Keratinocyte (primary cell): ENCODE data around the gene DCLK1. TPM values are rescaled to one million over a fixed set of nuclear protein-coding genes. Genes with fewer than 3 reads are reported as not detected.

ENCODE experiments used
- DNase-seq: peaks from one replicate; pipeline ENCODE4 v3.0.0-alpha.2; 2011; ENCODE audit warnings: low read depth, missing footprints, low spot score
- FAIRE-seq: peaks from 2 replicates; lab custom pipeline; 2011; peaks lifted over from hg19 to GRCh38; lab: Jason Lieb, UNC
- H2AFZ ChIP-seq: 2 replicates; pipeline ENCODE4 v1.6.0; 2012; ENCODE audit warnings: low read length, control low read depth, inconsistent platforms; ENCODE audit not compliant: control insufficient read depth
- H3K27ac ChIP-seq: 2 replicates; pipeline ENCODE4 v1.5.1; 2011; ENCODE audit warnings: low read length; ENCODE audit not compliant: control insufficient read depth, insufficient read depth
- H3K27me3 ChIP-seq: 3 replicates; pipeline ENCODE4 v1.6.0; 2011; ENCODE audit warnings: low read length; ENCODE audit not compliant: control insufficient read depth, insufficient read depth; ENCODE audit errors: extremely low read depth
- H3K36me3 ChIP-seq, 2 experiments: 2 replicates in 1 of 2; 3 replicates in 1 of 2; pipeline ENCODE4 v1.5.1; 2011; ENCODE audit warnings: low read length in 2 of 2, mild to moderate bottlenecking in 1 of 2; ENCODE audit not compliant: control insufficient read depth in 2 of 2, insufficient read depth in 2 of 2; ENCODE audit errors: extremely low read depth in 1 of 2
- H3K4me1 ChIP-seq: 3 replicates; pipeline ENCODE4 v1.5.1; 2011; ENCODE audit warnings: low read length; ENCODE audit not compliant: control insufficient read depth, insufficient read depth; ENCODE audit errors: extremely low read depth
- H3K4me2 ChIP-seq: 3 replicates; pipeline ENCODE4 v1.6.0; 2011; ENCODE audit warnings: low read depth, low read length; ENCODE audit not compliant: control insufficient read depth, insufficient read depth; ENCODE audit errors: extremely low read depth
- H3K4me3 ChIP-seq, 3 experiments: fragments of 200-600 bp in 1 of 3; sonication (generic) in 1 of 3; 2 replicates in 2 of 3; 3 replicates in 1 of 3; pipeline ENCODE4 v1.5.1; 2011 to 2016; ENCODE audit warnings: low read length in 3 of 3, mild to moderate bottlenecking in 3 of 3, control low read depth in 2 of 3, inconsistent platforms in 1 of 3, low read depth in 1 of 3, mixed read lengths in 1 of 3, mixed run types in 1 of 3, moderate library complexity in 1 of 3; ENCODE audit not compliant: control insufficient read depth in 2 of 3, insufficient read depth in 2 of 3; ENCODE audit errors: extremely low read depth in 1 of 3
- H3K79me2 ChIP-seq: 2 replicates; pipeline ENCODE4 v1.6.0; 2012; ENCODE audit warnings: low read length; ENCODE audit not compliant: control insufficient read depth, insufficient read depth
- H3K9ac ChIP-seq: 3 replicates; pipeline ENCODE4 v1.6.0; 2011; ENCODE audit warnings: low read length; ENCODE audit not compliant: control insufficient read depth, insufficient read depth; ENCODE audit errors: extremely low read depth
- H3K9me1 ChIP-seq: 3 replicates; pipeline ENCODE4 v1.6.0; 2011; ENCODE audit warnings: low read length; ENCODE audit not compliant: control insufficient read depth, insufficient read depth; ENCODE audit errors: extremely low read depth
- H3K9me3 ChIP-seq: 2 replicates; pipeline ENCODE4 v1.5.1; 2012; ENCODE audit warnings: low read depth, low read length; ENCODE audit not compliant: control insufficient read depth
- H4K20me1 ChIP-seq: 3 replicates; pipeline ENCODE4 v1.6.0; 2011; ENCODE audit warnings: low read length; ENCODE audit not compliant: control insufficient read depth, insufficient read depth; ENCODE audit errors: extremely low read depth
- EZH2 ChIP-seq: IDR thresholded peaks from one replicate; pipeline ENCODE4 v1.6.1; 2012; ENCODE audit warnings: inconsistent platforms, mild to moderate bottlenecking, low read length, moderate library complexity
- dilution Hi-C: fragments of 300-500 bp; cut with MboI; formaldehyde crosslinking; loops from one replicate; pipeline ENCODE4 v1.7.0; 2020; ENCODE audit warnings: low sequenced_read_pairs; ENCODE audit not compliant: extremely low pct_ligation_motif_present
- polyA plus RNA-seq, 5 experiments: library from polyadenylated mRNA; depleted of rRNA in 3 of 5; stranded (reverse) in 3 of 5; stranded (forward) in 1 of 5; unstranded in 1 of 5; fragments of >200 nt; gene quantifications; 1 replicate in 1 of 5; 2 replicates in 3 of 5; 3 replicates in 1 of 5; pipeline versions ENCODE4 v1.2.1 to v1.2.3, GENCODE V29; 2011 to 2012; ENCODE audit warnings: missing spikeins in 2 of 5, low read depth in 1 of 5, low replicate concordance in 1 of 5
- TF ChIP-seq, protein P1 (sequence below), 3 experiments: IDR thresholded peaks in 1 of 3; conservative IDR thresholded peaks in 1 of 3; optimal IDR thresholded peaks in 1 of 3; 2 replicates in 2 of 3; 3 replicates in 1 of 3; pipeline versions ENCODE3 to v1.5.1; 2011; ENCODE audit warnings: low read length in 3 of 3, mild to moderate bottlenecking in 3 of 3, moderate library complexity in 2 of 3, control low read depth in 1 of 3, inconsistent platforms in 1 of 3; ENCODE audit not compliant: insufficient read depth in 2 of 3; ENCODE audit errors: extremely low read depth in 1 of 3

DCLK1 gene
- polyA plus RNA-seq, 1 donor (not counting 4 experiments of a cell fraction or from before 2014, with no cell fraction given), result 0.04 TPM

DNA sequence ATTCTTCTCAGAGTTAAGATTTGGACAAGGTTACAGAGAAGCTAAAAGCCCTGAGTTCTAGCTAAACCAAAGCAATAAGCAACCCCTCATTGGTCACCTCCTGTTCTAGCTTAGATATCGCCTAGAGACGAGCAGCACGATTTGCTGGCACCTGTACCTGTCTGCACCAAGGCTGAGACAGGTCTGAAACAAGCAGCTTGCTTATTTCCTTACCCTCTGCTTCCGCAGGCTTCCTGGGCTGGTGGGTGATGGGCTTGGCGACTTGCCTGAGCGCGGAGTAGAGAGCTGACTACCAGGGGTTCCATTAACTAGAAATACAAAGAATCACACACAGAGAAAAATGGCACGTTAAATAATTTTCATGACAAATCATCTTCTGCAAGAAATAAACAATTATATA is 276.9 kb downstream of the DCLK1 start:
- no peaks in the 10 kb centered on the region for H3K9me3 ChIP-seq
- no peaks in the 10 kb centered on the region for H3K27me3 ChIP-seq
- H4K20me1 ChIP-seq, result no peaks in the 10 kb centered on the region
- H3K4me3 ChIP-seq, result no peak overlapping the region
- no peak for TF ChIP-seq EZH2
- TF ChIP-seq, protein P1, sequence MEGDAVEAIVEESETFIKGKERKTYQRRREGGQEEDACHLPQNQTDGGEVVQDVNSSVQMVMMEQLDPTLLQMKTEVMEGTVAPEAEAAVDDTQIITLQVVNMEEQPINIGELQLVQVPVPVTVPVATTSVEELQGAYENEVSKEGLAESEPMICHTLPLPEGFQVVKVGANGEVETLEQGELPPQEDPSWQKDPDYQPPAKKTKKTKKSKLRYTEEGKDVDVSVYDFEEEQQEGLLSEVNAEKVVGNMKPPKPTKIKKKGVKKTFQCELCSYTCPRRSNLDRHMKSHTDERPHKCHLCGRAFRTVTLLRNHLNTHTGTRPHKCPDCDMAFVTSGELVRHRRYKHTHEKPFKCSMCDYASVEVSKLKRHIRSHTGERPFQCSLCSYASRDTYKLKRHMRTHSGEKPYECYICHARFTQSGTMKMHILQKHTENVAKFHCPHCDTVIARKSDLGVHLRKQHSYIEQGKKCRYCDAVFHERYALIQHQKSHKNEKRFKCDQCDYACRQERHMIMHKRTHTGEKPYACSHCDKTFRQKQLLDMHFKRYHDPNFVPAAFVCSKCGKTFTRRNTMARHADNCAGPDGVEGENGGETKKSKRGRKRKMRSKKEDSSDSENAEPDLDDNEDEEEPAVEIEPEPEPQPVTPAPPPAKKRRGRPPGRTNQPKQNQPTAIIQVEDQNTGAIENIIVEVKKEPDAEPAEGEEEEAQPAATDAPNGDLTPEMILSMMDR (optimal IDR thresholded peaks at IDR 0.05 in 1 of 3, IDR thresholded peaks at IDR 0.05 in 1 of 3, conservative IDR thresholded peaks at IDR 0.05 in 1 of 3; ENCODE audit: extremely low read depth in 1 of 3, insufficient read depth in 2 of 3, low read length in 3 of 3), result no peak
- dilution Hi-C loops, result no loop called here
- H3K9ac ChIP-seq, result no peak overlapping the region
- H2AFZ ChIP-seq, result no peak overlapping the region
- H3K4me2 ChIP-seq, result no peak overlapping the region
- no peaks in the 10 kb centered on the region for H3K79me2 ChIP-seq
- no peak for DNase-seq
- H3K9me1 ChIP-seq, result no peaks in the 10 kb centered on the region
- H3K4me1 ChIP-seq, result peaks cover 4% of the 10 kb centered on the region
- no peaks in the 10 kb centered on the region for H3K36me3 ChIP-seq
- no peak overlapping the region for H3K27ac ChIP-seq
- FAIRE-seq, result no peak

DNA sequence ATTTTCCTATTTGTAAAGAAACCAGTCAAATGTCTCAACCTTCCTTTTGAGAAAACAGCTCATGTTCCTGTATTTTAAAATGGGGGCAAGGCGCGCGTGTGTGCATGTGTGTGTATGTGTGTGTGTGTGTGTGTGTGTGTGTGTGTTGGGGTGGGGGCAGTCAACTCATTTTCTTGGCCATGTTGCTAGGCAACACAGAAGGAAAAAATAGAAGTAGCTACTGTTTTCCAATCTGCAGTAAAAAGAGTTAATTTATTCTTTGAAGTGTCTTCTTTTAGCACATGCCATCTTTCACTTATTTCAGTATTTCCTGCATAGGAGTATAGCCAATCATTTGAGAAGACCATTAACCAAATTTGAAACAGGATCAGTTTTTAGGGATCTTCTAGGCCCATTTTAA is 279.3 kb downstream of the DCLK1 start:
- dilution Hi-C loops, result no loop called here
- no peaks in the 10 kb centered on the region for H3K79me2 ChIP-seq
- TF ChIP-seq, protein P1 (optimal IDR thresholded peaks at IDR 0.05 in 1 of 3, IDR thresholded peaks at IDR 0.05 in 1 of 3, conservative IDR thresholded peaks at IDR 0.05 in 1 of 3; ENCODE audit: extremely low read depth in 1 of 3, insufficient read depth in 2 of 3, low read length in 3 of 3), result no peak
- TF ChIP-seq EZH2, result no peak
- no peak overlapping the region for H2AFZ ChIP-seq
- peaks cover 4% of the 10 kb centered on the region for H3K4me1 ChIP-seq
- no peaks in the 10 kb centered on the region for H3K36me3 ChIP-seq
- H3K9ac ChIP-seq, result no peak overlapping the region
- no peaks in the 10 kb centered on the region for H4K20me1 ChIP-seq
- no peak overlapping the region for H3K4me2 ChIP-seq
- no peak for FAIRE-seq
- no peaks in the 10 kb centered on the region for H3K27me3 ChIP-seq
- H3K4me3 ChIP-seq, result no peak overlapping the region
- no peak for DNase-seq
- no peaks in the 10 kb centered on the region for H3K9me3 ChIP-seq
- no peaks in the 10 kb centered on the region for H3K9me1 ChIP-seq
- H3K27ac ChIP-seq, result no peak overlapping the region
